Cardiac fibroblast (primary cell): Measurements from ENCODE around the gene KCNMA1.

Source experiments
- DNase-seq, 2 donors: peaks; one replicate each; pipeline versions ENCODE4 v3.0.0 to v3.0.0-alpha.2; 2010; ENCODE audit warnings: low read depth in 2 of 2
- H3K4me3 ChIP-seq, 2 donors: replicated peaks in 1 of 2; 1 replicate in 1 of 2; 2 replicates in 1 of 2; pipeline ENCODE4 v1.5.1; 2011; ENCODE audit warnings: low read depth in 2 of 2, low read length in 2 of 2, mild to moderate bottlenecking in 2 of 2, moderate library complexity in 1 of 2
- TF ChIP-seq, protein P1 (sequence below): IDR thresholded peaks from one replicate; pipeline ENCODE4 v1.5.1; 2011; ENCODE audit warnings: low read depth, mild to moderate bottlenecking, low read length, inconsistent platforms

Gene KCNMA1

DNA sequence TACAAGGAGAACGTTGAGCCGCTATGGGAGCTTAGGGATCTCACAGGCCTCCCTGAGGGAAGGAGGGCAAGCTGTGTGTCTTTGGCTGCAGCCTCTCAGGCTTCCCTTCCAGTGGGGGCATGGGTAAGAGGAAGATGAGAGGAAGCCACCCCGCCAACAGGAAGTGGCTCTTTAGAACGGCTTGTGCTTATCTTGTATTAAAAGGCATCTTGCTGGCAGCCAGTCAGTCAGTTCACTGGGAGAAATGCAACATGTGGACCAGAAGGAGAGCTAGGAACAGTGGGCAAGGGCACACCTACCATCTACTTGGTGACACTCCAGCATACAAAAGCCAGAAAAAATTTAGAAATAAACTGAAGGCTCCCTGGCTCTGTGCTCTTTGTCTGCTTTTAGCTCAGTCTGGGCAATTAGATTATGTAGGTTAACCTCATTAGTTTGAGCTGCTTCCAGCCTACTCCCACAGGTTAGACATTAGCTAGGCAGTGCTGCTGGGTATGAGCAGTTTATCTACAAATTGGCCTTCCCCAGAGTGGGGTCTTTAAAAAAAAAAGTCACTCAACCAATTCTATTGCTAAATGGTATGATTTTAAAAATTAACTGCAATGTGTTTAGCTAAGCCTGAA lies 595.9 kb downstream of the KCNMA1 start:
- DNase-seq: peak; percentile 10 to 26
- TF ChIP-seq, protein P1, sequence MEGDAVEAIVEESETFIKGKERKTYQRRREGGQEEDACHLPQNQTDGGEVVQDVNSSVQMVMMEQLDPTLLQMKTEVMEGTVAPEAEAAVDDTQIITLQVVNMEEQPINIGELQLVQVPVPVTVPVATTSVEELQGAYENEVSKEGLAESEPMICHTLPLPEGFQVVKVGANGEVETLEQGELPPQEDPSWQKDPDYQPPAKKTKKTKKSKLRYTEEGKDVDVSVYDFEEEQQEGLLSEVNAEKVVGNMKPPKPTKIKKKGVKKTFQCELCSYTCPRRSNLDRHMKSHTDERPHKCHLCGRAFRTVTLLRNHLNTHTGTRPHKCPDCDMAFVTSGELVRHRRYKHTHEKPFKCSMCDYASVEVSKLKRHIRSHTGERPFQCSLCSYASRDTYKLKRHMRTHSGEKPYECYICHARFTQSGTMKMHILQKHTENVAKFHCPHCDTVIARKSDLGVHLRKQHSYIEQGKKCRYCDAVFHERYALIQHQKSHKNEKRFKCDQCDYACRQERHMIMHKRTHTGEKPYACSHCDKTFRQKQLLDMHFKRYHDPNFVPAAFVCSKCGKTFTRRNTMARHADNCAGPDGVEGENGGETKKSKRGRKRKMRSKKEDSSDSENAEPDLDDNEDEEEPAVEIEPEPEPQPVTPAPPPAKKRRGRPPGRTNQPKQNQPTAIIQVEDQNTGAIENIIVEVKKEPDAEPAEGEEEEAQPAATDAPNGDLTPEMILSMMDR: no peak
- no peak overlapping the region for H3K4me3 ChIP-seq

DNA sequence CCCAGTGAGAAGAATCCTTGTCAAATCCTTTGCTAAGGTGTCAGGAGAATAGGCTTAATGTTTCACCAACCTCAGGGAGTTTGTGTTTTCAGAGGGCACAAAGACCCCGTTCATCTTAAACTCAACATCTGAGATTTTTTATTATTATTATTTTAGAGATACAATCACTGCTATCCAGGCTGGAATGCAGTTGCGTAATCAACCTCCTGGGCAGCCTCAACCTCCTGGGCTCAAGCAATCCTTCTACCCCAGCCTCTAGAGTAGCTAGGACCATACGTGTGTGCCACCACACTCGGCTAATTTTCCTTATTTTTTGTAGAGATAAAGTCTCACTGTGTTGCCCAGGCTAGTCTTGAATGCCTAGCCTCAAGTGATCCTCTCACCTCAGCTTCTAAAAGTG lies 599.2 kb downstream of the KCNMA1 start:
- TF ChIP-seq, protein P1: no peak
- no peak overlapping the region for H3K4me3 ChIP-seq
- DNase-seq: no peak

DNA sequence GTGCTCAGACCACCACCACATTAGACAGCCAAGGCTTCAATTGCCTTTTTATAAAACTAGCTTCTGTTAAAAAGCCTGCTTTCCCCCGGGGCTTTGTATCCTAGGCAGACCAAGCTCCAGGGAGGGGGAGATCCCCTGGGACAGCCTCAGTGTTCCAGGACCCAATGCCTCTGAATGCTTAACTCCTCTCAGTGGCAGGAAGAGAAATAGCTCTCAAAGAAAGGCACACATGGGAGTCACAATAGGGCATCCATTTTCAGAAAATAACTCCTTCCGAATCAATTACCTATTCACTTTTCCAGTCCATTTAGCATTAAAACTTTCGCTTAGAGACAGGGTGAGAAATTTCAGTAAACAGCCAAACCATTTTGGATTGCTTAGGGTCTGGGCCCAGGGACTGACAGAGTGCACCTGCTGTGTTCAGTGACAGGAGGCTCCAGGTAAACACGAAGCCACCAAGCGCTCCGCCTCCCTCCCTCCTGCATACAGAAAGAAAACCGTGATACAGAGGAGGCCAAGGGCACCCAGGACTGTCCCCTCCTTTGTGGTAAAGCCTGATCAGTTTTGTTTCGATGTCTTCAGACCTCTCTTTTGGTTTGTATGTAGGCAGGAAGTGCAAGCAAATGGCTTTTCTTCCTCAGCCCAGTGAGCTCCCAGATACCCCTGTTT lies 599.7 kb downstream of the KCNMA1 start:
- DNase-seq: no peak
- TF ChIP-seq, protein P1: no peak
- no peak overlapping the region for H3K4me3 ChIP-seq

DNA sequence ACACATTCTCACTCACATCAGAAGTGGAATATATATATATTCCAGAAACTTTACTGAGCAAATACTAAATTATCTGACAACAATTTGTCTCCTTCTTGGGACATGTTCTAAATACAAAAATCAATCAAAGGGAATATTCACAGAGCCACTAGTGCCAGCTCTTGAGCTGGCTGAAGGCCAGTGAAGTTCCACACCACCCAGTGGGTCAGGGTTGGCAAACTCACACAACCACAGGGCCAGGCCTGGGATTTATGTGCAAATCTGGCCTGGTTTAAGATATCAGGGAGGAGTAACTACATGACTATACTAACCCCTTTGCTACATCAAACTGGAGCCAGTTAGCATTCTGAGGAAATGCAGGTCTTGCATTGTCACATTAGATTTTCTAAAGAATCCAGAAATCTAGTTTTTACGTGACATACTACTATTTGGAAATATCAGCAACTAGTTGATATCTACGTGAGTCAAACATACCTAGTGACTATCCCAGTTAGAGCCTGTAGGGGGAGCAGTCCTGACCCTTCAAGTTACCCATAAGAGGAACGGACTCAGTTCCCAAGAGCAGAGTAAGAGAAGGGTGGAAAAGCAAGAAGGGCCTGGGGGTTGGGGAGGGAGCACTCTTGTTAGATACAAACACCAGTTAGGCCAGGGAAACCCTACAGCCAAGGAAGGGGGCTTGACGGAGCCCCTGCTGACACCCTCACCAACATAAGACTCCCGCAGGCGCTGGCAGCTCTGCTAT lies 600.4 kb downstream of the KCNMA1 start:
- TF ChIP-seq, protein P1: peak; percentile 49
- no peak overlapping the region for H3K4me3 ChIP-seq
- peak; percentile 20 to 26 for DNase-seq

DNA sequence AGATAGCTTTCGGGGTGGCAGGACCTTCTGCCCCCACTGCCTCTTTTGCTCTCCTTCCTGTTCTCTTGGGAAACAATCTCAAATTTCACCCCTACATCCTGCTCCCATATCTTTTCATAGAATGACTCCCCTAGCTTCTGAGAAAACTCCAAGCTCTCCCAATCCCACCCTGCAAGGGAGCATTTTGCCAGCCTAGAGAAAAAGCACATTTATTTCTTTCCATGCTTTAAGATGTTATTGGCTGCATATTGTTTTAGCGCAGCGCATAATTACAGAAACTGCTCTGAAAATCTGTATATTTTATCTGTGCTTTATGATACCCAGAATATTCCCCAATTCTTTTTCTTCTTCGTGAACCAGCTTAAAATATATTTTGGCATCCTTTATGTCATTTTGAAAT lies 601.3 kb downstream of the KCNMA1 start:
- TF ChIP-seq, protein P1: no peak
- no peak overlapping the region for H3K4me3 ChIP-seq
- DNase-seq: no peak

DNA sequence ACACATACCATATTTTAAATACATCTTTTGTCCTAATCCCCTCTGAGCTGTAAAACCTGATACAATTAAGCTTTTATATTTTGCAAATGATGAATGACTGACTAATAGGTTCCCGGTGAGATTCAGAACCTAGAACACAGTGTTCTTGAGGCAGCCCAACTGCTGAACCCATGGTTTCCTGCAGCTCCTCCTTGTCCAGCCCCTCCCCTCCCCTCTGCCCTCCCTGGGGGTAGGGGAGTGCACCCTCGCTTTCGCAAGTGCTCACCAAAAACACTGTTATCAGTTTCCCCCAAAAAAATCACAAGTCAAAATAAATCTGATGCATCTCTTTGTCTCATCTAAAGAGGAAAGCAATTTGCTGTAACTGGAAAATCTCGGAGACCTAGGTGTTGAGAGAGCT lies 602.8 kb downstream of the KCNMA1 start:
- TF ChIP-seq, protein P1: no peak
- no peak for DNase-seq
- no peak overlapping the region for H3K4me3 ChIP-seq
